GM19467 (cell line): Measurements from ENCODE around the gene IL17B.

Experiments used
- ATAC-seq: cut with Tn5 transposase; IDR thresholded peaks from one replicate; pipeline ENCODE4 v1.9.1; 2021; ENCODE audit warnings: mild to moderate bottlenecking, moderate library complexity; ENCODE audit not compliant: unreplicated experiment

IL17B gene, protein sequence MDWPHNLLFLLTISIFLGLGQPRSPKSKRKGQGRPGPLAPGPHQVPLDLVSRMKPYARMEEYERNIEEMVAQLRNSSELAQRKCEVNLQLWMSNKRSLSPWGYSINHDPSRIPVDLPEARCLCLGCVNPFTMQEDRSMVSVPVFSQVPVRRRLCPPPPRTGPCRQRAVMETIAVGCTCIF

GRCh38 chr5:149379177-149379761, at the start of gene IL17B:
Gene IL17B (minus strand): TSS chr5:149379292. CDS start chr5:149379225, 67 bp downstream.
- ATAC-seq: no peak

DNA sequence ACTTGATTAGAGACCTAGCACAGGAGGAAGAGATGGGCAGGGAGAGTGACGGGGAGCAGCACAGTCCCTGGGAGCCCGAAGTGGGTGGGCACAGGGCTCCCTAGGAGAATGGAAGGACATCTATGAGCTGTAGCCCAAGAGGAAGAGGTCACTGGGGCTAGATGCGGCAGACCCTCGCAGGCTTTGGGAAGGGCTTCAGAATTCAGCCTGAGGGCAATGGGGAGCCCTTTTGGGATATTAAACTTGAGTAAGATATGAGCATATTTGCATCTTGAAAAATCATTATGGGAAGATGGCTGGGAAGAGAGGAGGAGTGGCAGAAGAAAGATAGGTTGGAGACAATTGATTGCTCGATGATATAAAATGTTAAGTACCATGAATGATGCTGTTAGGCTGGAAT, 48.9 kb upstream of the IL17B start:
- no peak for ATAC-seq

DNA sequence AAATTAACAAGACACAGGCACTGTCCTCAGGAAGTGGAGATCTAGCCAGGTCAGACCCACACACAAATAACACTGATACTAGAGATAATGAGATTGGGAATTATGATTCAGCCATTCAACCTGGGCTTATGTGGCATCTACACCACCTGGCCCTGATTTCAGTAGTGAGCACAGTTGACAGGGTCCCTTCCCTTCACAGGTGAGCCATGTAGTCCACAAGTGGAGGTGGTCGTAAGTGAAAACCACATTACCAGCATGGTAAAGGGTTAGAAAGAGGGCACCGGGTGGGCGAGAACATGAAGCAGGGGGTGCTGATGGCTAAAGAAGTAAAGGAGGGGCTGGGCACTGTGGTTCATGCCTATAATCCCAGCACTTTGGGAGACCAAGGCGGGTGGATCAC, 48.3 kb upstream of the IL17B start:
- ATAC-seq: no peak

- no peak for ATAC-seq
Observed at GRCh38 chr5:149426931-149427330, 47.8 kb upstream of the IL17B start.

GRCh38 chr5:149425729-149426128, 46.6 kb upstream of the IL17B start:
- ATAC-seq: no peak

DNA sequence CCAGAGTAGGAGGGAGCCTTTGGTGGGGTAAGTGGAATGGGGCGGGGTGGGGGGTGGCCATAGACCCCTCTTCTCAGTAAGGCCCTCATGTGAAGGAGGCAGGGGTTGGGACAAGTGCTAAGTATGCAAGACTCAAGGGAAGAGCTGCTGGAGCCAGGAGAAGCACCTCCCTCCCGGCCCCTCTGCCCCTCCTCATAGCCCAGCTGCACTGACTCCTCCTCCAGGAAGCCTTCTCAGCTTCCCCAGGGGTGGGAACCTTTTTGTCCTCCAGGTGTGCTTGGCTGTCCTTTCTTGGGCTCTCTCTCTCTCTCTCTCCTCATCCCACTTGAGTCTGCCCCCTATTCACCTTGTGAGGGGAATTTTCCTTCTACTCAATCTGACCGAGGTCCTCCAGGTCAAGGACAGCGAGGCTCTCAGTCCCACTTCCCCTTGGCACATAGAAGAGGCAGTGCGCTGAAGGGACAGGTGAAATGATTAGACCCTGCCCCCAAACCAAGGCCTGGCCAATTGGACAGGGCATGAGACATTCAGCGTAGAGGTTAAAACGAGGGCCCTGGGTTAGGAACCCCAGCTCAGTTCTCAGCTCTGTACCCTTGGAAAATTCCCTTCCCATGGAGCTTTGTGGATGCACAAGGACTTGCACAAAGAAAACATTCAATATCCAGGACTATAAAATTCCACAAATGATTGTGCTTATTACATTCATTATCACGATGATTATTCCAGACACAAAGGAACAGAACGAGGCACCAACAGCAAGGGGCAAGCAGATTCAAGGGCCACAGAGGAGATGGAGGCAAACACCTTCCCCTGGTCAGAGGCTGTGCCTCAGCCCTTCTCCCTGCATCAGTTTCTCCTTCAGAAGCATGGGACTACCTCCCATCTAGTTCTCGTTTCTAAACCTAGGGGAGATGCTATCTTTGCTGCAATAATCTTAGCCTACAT, 45.6 kb upstream of the IL17B start:
- ATAC-seq: no peak

DNA sequence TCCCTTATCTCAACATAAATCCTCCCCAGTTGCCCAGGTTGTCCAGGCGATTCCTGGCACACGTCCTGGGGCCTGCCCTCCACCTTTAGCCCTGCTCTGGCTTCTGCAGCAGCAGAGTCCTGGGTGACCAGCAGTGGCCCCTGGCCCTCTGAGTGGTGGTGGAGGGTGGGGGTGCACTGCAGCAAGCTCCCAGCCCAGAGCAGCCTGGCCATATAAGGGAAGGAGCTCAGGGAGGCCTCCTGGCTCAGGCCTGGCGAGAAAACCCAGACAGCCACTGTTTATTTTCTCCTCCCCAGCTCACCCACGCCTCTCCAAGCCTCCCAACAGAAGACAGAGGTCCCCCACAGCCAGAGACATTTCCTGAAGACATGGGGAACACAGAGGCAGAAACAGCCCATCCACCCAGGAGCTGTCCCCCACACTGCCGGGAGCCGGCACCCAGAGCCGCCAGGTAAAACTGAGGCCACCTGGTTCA, 44.7 kb upstream of the IL17B start:
- no peak for ATAC-seq

DNA sequence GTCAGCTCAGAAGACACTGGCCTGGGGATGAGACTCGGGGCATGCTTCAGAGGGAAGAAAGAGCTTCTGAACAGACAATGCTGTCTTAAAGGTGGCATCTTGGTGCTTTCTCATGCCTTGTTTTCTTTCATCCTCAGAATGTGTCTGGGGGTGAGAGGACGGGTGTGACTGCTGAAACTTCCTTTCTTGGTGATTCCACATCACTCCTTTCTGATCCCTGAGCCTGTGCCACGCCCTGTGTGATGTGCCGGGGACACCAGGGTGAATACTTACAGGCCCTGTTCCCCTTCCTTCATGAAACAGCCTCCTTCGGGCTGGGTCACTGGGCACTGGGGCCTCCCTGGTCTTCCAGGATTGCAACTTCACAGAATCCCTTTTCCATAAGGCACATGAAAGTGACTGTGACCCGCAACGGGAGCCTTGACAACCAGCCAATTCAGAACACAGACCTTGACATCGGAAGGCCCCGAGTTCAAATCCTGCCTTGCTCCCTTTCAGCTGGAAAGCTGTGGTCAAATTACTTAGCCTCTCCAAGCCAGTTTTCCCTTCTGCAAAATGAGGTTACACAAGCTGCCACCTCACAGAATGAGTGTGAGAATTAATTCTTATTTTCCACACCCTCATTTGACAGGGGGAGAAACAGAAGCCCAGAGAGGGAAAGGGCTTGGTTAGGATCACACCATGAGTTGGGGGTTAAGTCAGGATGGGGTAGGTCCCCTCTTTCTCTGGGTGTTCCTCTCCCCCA, 44.1 kb upstream of the IL17B start:
- no peak for ATAC-seq

- ATAC-seq: no peak
Observed at GRCh38 chr5:149422366-149423048, 43.4 kb upstream of the IL17B start.

- no peak for ATAC-seq
Observed at GRCh38 chr5:149421834-149422233, 42.7 kb upstream of the IL17B start.

DNA sequence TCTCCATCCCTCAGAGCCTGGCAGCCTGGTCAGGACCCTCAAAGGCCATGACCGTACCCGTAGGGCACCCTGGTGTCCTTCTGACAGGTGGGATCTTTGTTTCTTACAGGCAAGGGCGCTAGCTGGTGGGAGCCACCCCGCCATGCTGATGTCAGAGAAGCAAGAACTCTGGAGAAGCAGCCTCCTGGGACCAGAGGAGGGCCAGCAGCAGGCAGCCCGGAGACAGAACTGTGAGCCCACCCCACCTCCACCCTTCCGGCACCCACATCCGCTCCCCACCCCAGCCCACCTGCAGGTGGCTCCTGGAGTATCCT, 42.2 kb upstream of the IL17B start:
- no peak for ATAC-seq

GRCh38 chr5:149420545-149421371, 41.7 kb upstream of the IL17B start:
- ATAC-seq: no peak

DNA sequence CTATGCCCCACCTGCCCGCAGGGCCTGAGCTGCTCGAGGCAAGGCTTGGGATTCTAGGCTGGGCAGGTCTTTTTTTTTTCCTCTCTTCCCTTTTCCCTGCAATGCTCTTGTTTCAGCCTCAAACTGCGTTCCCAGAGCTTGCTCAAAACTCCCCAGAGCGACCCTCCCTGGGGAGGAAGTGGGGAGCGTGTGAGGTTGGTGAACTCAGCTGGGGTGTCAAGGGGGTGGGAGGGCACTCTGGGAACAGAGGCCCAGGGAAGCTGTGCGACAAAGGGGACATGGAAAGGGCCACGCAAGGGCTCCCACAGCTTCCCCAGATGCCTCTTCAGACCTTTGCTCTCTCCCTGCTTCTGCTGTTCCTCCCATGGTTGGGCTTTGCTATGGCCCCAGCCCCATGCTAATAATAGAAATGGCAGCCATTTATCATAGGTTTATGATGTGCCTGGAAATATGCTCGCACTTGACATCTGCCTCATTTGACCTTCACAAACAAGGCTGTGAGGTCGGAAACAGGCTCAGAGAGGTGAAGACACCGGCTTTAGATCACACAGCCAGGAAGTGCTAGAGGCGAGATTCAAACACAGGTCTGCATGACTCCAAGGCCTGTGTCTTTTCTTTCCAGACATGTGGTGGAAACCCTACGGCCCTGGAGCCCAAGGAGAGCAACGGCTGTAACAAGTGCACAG, 40.9 kb upstream of the IL17B start:
- ATAC-seq: no peak

DNA sequence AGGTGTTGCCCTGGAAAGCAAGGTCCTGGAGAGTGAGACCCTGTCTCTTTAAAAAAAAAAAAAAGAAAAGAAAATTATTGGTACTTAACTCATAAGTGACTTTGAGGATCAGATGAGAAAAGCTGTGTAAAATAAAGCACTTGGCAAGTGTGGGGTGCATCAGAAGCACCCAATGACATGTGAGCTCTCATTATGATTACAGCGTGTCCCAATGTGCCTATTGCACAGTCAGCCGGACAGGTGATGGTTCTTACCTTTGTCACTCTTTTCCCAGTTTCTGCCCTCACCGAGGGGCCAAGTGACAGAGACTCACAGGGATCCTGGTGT, 40.4 kb upstream of the IL17B start:
- ATAC-seq: no peak

DNA sequence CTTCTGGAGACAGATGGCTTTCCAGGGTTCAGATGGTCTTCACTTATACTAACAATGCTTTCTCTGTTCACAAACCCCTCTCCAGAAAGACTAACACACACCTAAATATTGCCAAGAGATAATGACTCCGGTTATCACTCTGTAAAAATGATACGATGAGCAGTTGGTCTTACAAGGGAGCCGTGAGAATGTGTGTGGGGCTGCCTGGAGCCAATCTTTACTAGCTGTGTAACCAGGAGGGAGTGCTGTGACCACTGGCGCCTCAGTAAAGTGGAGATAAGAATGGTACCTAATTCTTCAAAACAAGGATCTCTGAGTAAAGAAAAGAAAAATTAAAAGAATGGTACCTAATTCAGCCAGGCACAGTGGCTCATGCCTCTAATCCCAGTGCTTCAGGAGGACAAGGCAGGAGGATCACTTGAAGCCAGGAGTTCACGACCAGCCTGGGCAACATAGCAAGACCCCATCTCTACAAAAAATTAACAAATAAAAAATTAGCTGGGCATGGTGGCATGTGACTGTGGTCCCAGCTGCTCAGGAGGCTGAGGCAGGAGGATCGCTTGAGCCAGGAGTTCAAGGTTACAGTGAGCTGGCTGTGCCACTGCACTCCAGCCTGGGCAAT, 39.9 kb upstream of the IL17B start:
- no peak for ATAC-seq

GRCh38 chr5:149417711-149418368, 38.7 kb upstream of the IL17B start:
- ATAC-seq: no peak

- no peak for ATAC-seq
Observed at GRCh38 chr5:149416987-149417710, 38.1 kb upstream of the IL17B start.
